Measurements from ENCODE around the gene RAPSN.

RAPSN gene

GRCh38 chr11:47466201-47466600 is 17.3 kb upstream of the RAPSN start:
- no peak for DNase-seq

- DNase-seq = no peak
Observed at GRCh38 chr11:47464483-47464882, 15.5 kb upstream of the RAPSN start.

DNA sequence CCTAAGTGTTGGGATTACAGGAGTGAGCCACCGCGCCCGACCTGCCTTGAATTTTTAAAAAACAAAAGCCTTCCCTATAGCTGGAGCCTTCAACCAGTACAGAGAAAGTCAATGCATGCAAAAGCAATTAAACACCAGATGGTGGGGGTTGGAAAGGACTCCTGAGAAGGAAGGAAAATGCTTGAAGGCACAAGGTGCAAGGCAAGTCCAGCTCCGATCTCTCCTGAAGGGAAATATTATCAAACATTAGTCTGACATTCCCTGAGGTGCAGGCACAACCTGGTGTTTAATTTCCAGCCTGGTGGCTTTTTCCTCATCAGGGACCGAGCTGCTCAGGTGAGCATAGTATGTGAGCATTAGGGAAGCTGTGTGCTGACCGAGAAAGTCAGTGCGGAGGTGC is 12.9 kb upstream of the RAPSN start:
- no peak for DNase-seq

DNA sequence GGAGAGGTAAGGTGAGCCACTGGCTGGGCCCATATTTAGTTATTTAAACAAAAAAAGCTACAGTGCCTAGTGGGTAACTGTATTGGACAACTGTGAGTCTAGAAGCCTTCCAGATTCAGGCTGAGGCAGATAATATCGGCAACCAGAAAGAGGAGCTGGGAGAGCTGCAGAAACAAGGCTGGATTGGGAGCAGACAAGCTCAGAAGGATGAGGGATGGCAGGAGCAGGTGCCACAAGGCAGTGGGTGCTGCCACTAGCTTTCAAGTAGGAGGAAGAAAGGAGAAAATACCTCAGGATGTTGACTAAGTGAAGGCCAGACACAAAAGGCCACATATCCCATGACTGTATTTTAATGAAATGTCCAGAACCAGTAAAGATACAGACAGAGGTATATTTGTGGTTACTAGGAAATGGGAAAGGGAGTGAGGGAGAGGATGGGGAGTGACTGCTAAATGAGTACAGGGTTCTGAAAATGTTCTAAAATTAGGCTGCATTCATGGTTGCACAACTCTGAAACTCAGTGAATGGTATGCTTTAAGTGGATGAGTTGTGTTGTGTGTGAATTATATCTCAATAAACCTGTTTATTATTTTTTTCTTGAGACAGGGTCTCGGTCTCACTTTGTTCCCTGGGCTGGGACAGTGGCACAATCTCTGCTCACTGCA is 11.8 kb upstream of the RAPSN start:
- DNase-seq = peak in 4 of 56 donors; percentile 7 to 16 (median 10)

DNA sequence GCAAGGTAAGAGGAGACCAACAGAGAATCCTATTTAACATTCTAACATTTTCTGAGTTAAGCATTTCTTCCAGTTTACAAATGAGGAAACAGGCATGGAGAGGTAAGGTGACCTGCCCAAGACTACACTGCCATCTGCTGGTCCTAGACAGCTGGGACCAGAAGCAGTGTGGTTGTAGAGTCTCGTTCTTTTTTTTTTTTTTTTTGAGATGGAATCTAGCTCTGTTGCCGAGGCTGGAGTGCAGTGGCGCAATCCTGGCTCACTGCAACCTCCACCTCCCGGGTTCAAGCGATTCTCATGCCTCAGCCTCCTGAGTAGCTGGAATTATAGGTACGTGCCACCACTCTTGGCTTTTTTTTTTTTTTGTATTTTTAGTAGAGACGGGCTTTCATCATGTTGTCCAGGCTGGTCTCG is 5.3 kb upstream of the RAPSN start:
- DNase-seq = peak in 44 of 56 donors; percentile 4 to 82 (median 31)

DNA sequence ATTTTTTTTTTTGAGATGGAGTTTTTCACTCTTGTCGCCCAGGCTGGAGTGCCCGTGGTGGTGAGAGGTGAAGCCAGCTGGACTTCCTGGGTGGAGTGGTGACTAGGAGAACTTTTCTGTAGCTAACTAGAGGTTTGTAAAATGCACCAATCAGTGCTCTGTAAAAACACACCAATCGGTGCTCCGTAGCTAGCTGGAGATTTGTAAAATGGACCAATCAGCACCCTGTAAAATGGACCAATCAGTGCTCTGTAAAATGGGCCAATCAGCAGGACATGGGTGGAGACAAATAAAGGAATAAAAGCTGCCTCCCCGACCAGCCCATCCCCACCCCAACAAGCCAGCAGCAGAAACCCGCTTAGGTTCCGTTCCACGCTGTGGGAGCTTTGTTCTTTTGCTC is 4.4 kb upstream of the RAPSN start:
- no peak for DNase-seq

- no peak for DNase-seq
Observed at GRCh38 chr11:47451990-47452389, 3.1 kb upstream of the RAPSN start.

DNA sequence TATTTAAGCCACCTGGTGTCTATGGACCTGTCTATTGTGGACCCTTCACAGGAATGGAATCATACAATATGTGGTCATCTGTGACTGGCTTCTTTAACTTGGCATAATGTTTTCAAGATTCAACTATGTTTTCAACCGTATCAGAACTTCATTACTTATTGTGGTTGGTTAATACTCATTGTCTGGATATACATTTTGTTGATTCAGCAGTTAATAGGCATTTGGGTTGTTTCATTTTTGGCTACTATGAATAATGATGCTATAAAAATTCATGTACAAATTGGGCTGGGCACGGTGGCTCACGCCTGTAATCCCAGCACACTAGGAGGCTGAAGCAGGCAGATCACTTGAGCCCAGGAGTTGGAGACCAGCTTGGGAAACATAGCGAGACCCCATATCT is 2.5 kb upstream of the RAPSN start:
- DNase-seq = no peak

GRCh38 chr11:47449541-47449940 is 605 bp upstream of the RAPSN start:
- no peak for DNase-seq

GRCh38 chr11:47447906-47448305 is 1.0 kb downstream of the RAPSN start:
- no peak for DNase-seq

GRCh38 chr11:47446833-47447232 is 2.1 kb downstream of the RAPSN start:
- DNase-seq = no peak

- no peak for DNase-seq
Observed at GRCh38 chr11:47445840-47446239, 3.1 kb downstream of the RAPSN start.

GRCh38 chr11:47443817-47444216 is 5.1 kb downstream of the RAPSN start:
- no peak for DNase-seq

- peak in 37 of 56 donors; percentile 9 to 80 (median 54) for DNase-seq
Observed at GRCh38 chr11:47443028-47443700, 5.8 kb downstream of the RAPSN start.

DNA sequence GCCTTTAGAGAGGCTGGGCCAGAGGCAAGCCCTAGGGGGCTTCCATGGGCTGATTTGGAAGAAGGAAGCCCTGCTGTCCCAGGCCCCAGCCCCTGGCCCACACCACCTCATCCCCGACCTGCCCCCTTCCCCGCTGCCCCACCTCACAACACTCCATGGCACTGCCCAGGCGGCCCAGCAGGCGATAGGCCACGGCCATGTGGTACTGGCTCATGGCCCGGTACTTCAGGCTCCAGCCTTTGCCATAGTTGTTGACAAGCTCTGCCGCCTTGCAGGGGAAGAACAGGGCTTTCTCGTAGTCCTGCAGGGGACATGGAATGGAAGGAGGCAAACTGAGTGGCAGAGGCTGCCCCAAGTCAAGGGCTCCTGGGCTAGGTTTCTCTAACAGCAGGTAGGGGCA is 6.4 kb downstream of the RAPSN start:
- peak in 39 of 56 donors; percentile 5 to 70 (median 29) for DNase-seq

DNA sequence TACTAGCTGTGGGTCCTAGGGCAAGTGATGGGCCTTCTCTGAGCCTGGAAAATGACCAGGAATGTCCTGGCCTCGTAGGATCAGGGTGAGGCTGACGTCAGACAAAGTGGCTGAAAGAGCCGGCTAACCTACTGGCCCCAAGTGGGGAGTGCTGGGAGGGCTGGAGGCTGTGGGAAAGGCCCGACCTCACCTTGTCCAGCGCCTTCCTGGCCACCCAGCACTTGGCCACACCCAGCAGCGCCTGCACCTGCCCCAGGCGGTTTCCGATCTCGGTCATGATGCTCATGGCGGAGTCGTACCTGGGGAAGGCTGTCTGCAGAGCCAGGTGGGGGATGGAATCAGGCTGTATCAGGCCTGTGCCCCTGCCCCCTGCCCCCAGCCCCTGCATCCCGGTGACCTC is 7.5 kb downstream of the RAPSN start:
- DNase-seq = no peak

DNA sequence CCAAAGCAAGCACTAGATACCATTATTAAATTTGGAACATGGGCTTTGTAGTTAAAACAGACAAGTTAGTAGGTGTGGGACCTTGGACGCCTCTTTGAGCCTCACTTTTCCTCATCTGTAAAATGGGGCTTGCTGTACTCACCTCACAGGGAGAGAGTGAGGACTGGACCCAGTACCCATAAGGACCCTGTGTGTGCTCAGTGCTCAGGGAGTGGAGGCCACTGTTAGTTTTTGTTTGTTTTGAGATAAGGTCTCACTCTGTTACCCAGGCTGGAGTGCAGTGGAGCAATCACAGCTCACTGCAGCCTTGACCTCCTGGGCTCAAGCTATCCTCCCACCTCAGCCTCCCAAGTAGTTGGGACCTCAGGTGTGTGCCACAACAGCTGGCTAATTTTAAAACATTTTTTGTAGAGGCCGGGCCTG is 8.9 kb downstream of the RAPSN start:
- no peak for DNase-seq

DNA sequence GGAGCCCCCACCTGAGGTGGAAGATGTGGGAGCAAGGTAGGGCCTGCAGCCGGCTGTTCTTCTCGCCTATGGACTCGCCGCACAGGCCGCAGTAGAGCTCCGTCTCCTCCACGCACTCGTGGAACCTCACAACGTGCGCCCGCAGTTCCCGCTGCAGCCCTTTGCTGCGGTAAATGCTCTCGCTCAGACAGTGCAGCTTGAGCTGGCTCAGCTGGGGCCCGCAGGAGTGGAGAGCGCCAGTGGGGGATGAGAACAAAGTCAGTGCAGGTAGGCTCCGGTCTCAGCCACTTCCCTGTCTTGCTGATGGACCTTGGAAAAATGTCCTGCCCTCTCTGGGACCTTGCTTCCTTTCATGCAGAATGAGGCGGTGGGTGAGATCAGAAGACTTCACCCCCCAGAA is 10.2 kb downstream of the RAPSN start:
- no peak for DNase-seq

DNA sequence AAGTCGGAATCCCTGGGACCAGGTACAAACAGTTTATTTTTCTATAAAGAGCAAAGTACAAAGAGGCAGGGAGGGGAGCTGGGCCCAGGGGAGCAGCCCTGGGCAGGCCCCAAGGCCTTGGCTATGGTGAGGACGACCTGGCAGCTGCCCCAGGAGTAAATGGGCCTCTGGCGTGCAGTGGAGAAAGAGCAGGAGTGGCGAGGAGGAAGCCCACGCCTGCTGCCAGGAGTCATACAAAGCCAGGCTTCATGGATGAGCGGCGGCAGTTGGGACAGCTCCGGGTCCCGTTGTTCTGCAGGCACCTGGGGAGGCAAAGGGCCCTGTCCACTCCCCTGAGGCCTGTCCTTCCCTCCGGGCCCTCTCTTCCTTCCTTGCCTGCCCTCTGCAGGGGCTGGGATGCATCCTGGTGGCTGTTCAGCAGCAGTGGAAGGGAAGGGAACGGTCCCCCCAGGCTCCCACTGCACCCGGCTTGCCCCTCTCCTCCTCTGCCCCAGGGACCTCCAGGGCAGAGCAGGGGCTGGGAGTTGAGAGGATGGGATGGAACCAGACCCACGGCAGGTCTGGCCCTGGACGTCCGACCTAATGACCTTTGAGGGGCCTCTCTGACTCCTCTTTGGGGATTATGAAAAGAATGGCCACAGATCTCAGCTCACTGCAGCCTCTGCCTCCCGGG is 11.1 kb downstream of the RAPSN start:
- peak in 19 of 56 donors; percentile 13 to 56 (median 31) for DNase-seq

GRCh38 chr11:47437218-47437745 is 11.7 kb downstream of the RAPSN start:
- DNase-seq = no peak

DNA sequence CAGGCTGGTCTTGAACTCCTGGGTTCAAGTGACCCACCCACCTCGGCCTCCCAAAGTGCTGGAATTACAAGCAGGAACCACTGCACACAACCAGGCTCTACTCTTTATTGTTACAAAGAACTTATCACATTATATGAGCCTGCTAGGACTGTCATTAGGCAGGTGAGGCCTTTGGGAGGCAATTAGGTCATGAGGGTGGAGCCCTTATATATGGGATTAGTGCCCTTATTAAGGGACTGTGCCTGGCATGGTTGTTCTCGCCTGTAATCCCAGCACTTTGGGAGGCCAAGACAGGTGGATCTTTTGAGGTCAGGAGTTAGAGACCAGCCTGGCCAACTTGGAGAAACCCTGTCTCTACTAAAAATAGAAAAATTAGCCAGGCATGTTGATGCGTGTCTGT is 12.2 kb downstream of the RAPSN start:
- no peak for DNase-seq

- DNase-seq = no peak
Observed at GRCh38 chr11:47435687-47436086, 13.2 kb downstream of the RAPSN start.
